Measurements from ENCODE around the gene CSTA.

- no peak for TF ChIP-seq POLR2AphosphoS5 (IDR thresholded peaks at IDR 0.05; ENCODE audit: low read depth, low read length)
- no peak for TF ChIP-seq CTCF (IDR thresholded peaks at IDR 0.05; ENCODE audit: control extremely low read depth in 1 of 3, insufficient read depth in 1 of 3, low read depth in 1 of 3, low read length in 3 of 3)
- TF ChIP-seq SRF (IDR thresholded peaks at IDR 0.05; ENCODE audit: low read depth, low read length), result no peak
Measured at GRCh38 chr3:122316368-122316767, 8.7 kb upstream of the CSTA start.

All from H1 (cell line).